ENCODE results near the gene ASXL2. TPM values are rescaled to one million over a fixed set of nuclear protein-coding genes. Genes with fewer than 3 reads are reported as not detected.
"Not testable (repeated sequence)": the region's sequence is repeated elsewhere in the genome, so short reads cannot be mapped to it uniquely, and the experiment has no call there.

Gene ASXL2
- total RNA-seq, 1 experiment from 2014 or later, result 6.6 TPM

- in situ Hi-C loops (cut with HindIII; ENCODE audit: low pct_unique_long_range_greater_than_20kb, low sequenced_read_pairs), result no loop called here
Observed at GRCh38 chr2:25895610-25896009, 17.3 kb upstream of the ASXL2 start.

GRCh38 chr2:25895018-25895417 lies 16.7 kb upstream of the ASXL2 start:
- in situ Hi-C loops (cut with HindIII; ENCODE audit: low pct_unique_long_range_greater_than_20kb, low sequenced_read_pairs), result no loop called here
- DNase-seq (ENCODE audit: low read depth), result no peak

More at GRCh38 chr2:25895610-25896009, 17.3 kb upstream of the ASXL2 start:
- DNase-seq (ENCODE audit: low read depth), result no peak

- DNase-seq (ENCODE audit: low read depth), result no peak
- in situ Hi-C loops (cut with HindIII; ENCODE audit: low pct_unique_long_range_greater_than_20kb, low sequenced_read_pairs), result no loop called here
Observed at GRCh38 chr2:25894135-25894830, 16.0 kb upstream of the ASXL2 start.

GRCh38 chr2:25891672-25892071 lies 13.4 kb upstream of the ASXL2 start:
- no peak for DNase-seq (ENCODE audit: low read depth)
- in situ Hi-C loops (cut with HindIII; ENCODE audit: low pct_unique_long_range_greater_than_20kb, low sequenced_read_pairs), result no loop called here

GRCh38 chr2:25887624-25888242 lies 9.4 kb upstream of the ASXL2 start:
- in situ Hi-C loops (cut with HindIII; ENCODE audit: low pct_unique_long_range_greater_than_20kb, low sequenced_read_pairs), result no loop called here
- DNase-seq (ENCODE audit: low read depth), result no peak

GRCh38 chr2:25885933-25886332 lies 7.6 kb upstream of the ASXL2 start:
- peak; percentile 72 for DNase-seq (ENCODE audit: low read depth)
- in situ Hi-C loops (cut with HindIII; ENCODE audit: low pct_unique_long_range_greater_than_20kb, low sequenced_read_pairs), result no loop called here

GRCh38 chr2:25881764-25882163 lies 3.5 kb upstream of the ASXL2 start:
- DNase-seq (ENCODE audit: low read depth), result no peak
- in situ Hi-C loops (cut with HindIII; ENCODE audit: low pct_unique_long_range_greater_than_20kb, low sequenced_read_pairs), result no loop called here

GRCh38 chr2:25879133-25879730 lies 945 bp upstream of the ASXL2 start:
- in situ Hi-C loops (cut with HindIII; ENCODE audit: low pct_unique_long_range_greater_than_20kb, low sequenced_read_pairs), result no loop called here
- no peak for DNase-seq (ENCODE audit: low read depth)

GRCh38 chr2:25877431-25878360 lies 591 bp downstream of the ASXL2 start:
- DNase-seq (ENCODE audit: low read depth), result peak; percentile 78

GRCh38 chr2:25872134-25872533 lies 6.2 kb downstream of the ASXL2 start:
- no peak for DNase-seq (ENCODE audit: low read depth)
- in situ Hi-C loops (cut with HindIII; ENCODE audit: low pct_unique_long_range_greater_than_20kb, low sequenced_read_pairs), result no loop called here

More at GRCh38 chr2:25877431-25878360, 591 bp downstream of the ASXL2 start:
- in situ Hi-C loops (cut with HindIII; ENCODE audit: low pct_unique_long_range_greater_than_20kb, low sequenced_read_pairs), result no loop called here

GRCh38 chr2:25867396-25868003 lies 10.8 kb downstream of the ASXL2 start:
- DNase-seq (ENCODE audit: low read depth), result no peak
- in situ Hi-C loops (cut with HindIII; ENCODE audit: low pct_unique_long_range_greater_than_20kb, low sequenced_read_pairs), result no loop called here

- in situ Hi-C loops (cut with HindIII; ENCODE audit: low pct_unique_long_range_greater_than_20kb, low sequenced_read_pairs), result no loop called here
- no peak for DNase-seq (ENCODE audit: low read depth)
Observed at GRCh38 chr2:25856377-25856776, 21.9 kb downstream of the ASXL2 start.

GRCh38 chr2:25855065-25855464 lies 23.2 kb downstream of the ASXL2 start:
- DNase-seq (ENCODE audit: low read depth), result no peak
- in situ Hi-C loops (cut with HindIII; ENCODE audit: low pct_unique_long_range_greater_than_20kb, low sequenced_read_pairs), result no loop called here

- in situ Hi-C loops (cut with HindIII; ENCODE audit: low pct_unique_long_range_greater_than_20kb, low sequenced_read_pairs), result no loop called here
- no peak for DNase-seq (ENCODE audit: low read depth)
Observed at GRCh38 chr2:25854613-25855012, 23.7 kb downstream of the ASXL2 start.

GRCh38 chr2:25853038-25853638 lies 25.1 kb downstream of the ASXL2 start:
- no peak for DNase-seq (ENCODE audit: low read depth)
- in situ Hi-C loops (cut with HindIII; ENCODE audit: low pct_unique_long_range_greater_than_20kb, low sequenced_read_pairs), result no loop called here

GRCh38 chr2:25851740-25852503 lies 26.4 kb downstream of the ASXL2 start:
- peak; percentile 76 for DNase-seq (ENCODE audit: low read depth)
- in situ Hi-C loops (cut with HindIII; ENCODE audit: low pct_unique_long_range_greater_than_20kb, low sequenced_read_pairs), result no loop called here

GRCh38 chr2:25850400-25850799 lies 27.9 kb downstream of the ASXL2 start:
- DNase-seq (ENCODE audit: low read depth); in situ Hi-C loops (cut with HindIII; ENCODE audit: low pct_unique_long_range_greater_than_20kb, low sequenced_read_pairs): not testable (repeated sequence)

All from Caki2 (cell line).